ENCODE measurements around the gene DDX49. TPM values are rescaled to one million over a fixed set of nuclear protein-coding genes. Genes with fewer than 3 reads are reported as not detected.

DDX49 gene
- total RNA-seq, 1 experiment from 2014 or later: 120 TPM

DNA sequence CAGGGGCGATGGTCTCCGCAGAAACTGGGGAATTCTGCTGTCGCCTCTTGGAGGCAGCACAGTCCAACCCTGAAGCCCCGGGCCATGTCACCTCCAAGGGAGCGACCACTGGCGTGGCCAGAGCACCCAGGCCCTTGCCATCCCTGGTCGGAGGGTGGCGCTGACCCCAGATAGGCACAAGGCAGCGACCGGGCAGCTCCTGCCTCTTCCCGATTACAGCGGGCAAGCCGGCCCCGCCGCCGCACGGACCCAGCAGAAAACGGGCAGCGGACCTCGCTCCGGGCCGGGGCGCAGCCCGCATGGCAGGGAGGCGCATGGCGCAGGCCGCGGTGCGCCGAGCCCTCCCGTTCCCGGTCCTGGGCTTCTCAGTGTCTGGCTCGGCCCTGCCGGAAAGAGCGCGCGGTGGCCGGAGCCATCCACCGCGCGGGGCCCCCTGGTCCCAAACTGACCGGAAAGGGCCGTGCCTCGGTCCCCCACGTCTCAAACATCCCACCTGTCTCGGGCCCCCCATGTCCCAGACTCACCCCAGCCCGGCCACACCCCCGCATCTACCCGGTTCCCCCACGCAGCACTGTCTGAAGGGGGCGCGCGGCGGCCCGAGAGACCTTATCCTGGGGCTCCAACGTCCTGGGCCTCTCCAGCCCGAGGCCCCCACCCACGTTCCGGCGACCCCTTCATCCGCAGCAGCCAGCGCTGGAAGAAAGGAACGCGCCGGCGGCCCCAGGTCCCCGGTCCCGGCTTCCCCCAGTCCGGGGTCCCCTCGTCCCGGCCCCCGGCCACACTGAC, 24.3 kb upstream of the DDX49 start:
- no peak overlapping the region for H3K9ac ChIP-seq (ENCODE audit: low read length)
- H3K4me1 ChIP-seq (ENCODE audit: insufficient read depth, low read length): no peaks in the 10 kb centered on the region
- peaks cover 14% of the 10 kb centered on the region; the same call in 1 of the 2 replicates for H3K27me3 ChIP-seq (ENCODE audit: low read length)
- H3K27ac ChIP-seq (ENCODE audit: low read length): no peak overlapping the region
- no peaks in the 10 kb centered on the region for H3K9me2 ChIP-seq (replicated peaks; ENCODE audit: low read length)
- intact Hi-C loops (cut with micrococcal nuclease): no loop called here
- H3K4me2 ChIP-seq (ENCODE audit: low read length): peak overlapping the region; percentile 79
- H3K79me2 ChIP-seq (ENCODE audit: low read length): no peaks in the 10 kb centered on the region
- no peaks in the 10 kb centered on the region for H4K20me1 ChIP-seq (ENCODE audit: low read length)
- BruUV-seq (replicated peaks): no TSS peak
- CTCF ChIA-PET: interaction anchor here (0.5 kb wide), 1 partner anchor 212 kb away, joined by 9 read pairs; no protein-coding TSS in a partner anchor
- DNase-seq: peak; percentile 53
- H3K9me3 ChIP-seq (ENCODE audit: low read length): no peaks in the 10 kb centered on the region
- no peak for TF ChIP-seq EZH2 (IDR thresholded peaks at IDR 0.05; ENCODE audit: low read length, unreplicated experiment)
- TF ChIP-seq CTCF (conservative IDR thresholded peaks at IDR 0.05; ENCODE audit: low read depth, low read length): peak; percentile 58
- no peak for TF ChIP-seq EZH2phosphoT487 (IDR thresholded peaks at IDR 0.05; ENCODE audit: borderline replicate concordance, low read length)
- H3K4me3 ChIP-seq (ENCODE audit: low read length): peak overlapping the region; percentile 60
- no peaks in the 10 kb centered on the region for H3F3A ChIP-seq (ENCODE audit: low read length, unreplicated experiment)
- peak overlapping the region; percentile 67 for H2AFZ ChIP-seq (ENCODE audit: low read length)
- H3K36me3 ChIP-seq (ENCODE audit: low read depth, low read length): no peaks in the 10 kb centered on the region
- ATAC-seq: peak; percentile 71
- POLR2A ChIA-PET (ENCODE audit: unreplicated experiment): no interaction called here

DNA sequence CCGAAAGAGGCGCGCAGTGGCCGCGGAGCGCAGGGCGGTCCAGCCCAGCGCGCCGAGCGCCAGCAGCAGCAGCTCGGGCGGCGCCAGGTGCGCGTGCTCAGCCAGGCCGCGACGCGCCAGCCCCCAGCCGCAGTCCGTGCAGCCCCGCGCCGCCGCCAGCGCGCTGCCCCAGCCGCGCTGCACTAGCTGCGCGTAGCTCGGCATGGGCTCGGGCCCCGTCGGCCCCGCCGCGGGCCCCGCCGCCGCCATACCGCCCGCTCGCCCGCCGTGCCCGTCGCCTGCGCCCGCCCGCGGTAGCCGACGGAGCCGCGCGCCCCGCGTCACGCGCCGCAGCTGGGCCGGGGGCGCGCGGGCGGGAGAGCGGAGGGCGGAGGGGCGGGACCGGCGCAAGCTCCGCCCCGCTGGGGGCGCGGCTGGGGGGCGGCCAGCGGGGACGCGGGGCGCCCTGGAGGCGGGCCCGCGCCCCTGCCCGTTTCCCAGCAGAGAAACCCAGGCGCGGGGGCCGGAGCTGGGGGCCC, 23.6 kb upstream of the DDX49 start, which contains the start of gene CERS1:
CERS1 (minus strand) TSS at position 335 of the 518 bp plus-strand sequence; CDS start at position 249, 86 bp downstream.
- H3K36me3 ChIP-seq (ENCODE audit: low read depth, low read length): no peaks in the 10 kb centered on the region; the same call in 1 of the 2 replicates
- DNase-seq: no peak
- H3K4me3 ChIP-seq (ENCODE audit: low read length): peak within 1 kb of the TSS; percentile 60
- ChIA-PET CTCF (interaction anchor here (0.5 kb wide), 1 partner anchor 213 kb away, joined by 9 read pairs; no protein-coding TSS in a partner anchor), POLR2A (ENCODE audit: unreplicated experiment) (no interaction called here)
- ATAC-seq: peak; percentile 14
- BruUV-seq (replicated peaks): no TSS peak
- no peak within 1 kb of the TSS for H3K27ac ChIP-seq (ENCODE audit: low read length)
- no peaks in the 10 kb centered on the region for H3K4me1 ChIP-seq (ENCODE audit: insufficient read depth, low read length)
- H3K9ac ChIP-seq (ENCODE audit: low read length): no peak within 1 kb of the TSS
- peak within 1 kb of the TSS; percentile 67 for H2AFZ ChIP-seq (ENCODE audit: low read length)
- intact Hi-C loops (cut with micrococcal nuclease): no loop called here
- no peaks in the 10 kb centered on the region for H3K9me2 ChIP-seq (replicated peaks; ENCODE audit: low read length)
- no peaks in the 10 kb centered on the region for H3K9me3 ChIP-seq (ENCODE audit: low read length)
- peak within 1 kb of the TSS; percentile 79 for H3K4me2 ChIP-seq (ENCODE audit: low read length)
- TF ChIP-seq CTCF (conservative IDR thresholded peaks at IDR 0.05; ENCODE audit: low read depth, low read length): no peak
- no peak for TF ChIP-seq EZH2phosphoT487 (IDR thresholded peaks at IDR 0.05; ENCODE audit: borderline replicate concordance, low read length)
- TF ChIP-seq EZH2 (IDR thresholded peaks at IDR 0.05; ENCODE audit: low read length, unreplicated experiment): no peak
- H4K20me1 ChIP-seq (ENCODE audit: low read length): no peaks in the 10 kb centered on the region
- H3F3A ChIP-seq (ENCODE audit: low read length, unreplicated experiment): no peaks in the 10 kb centered on the region
- peaks cover 14% of the 10 kb centered on the region; the same call in 1 of the 2 replicates for H3K27me3 ChIP-seq (ENCODE audit: low read length)
- no peaks in the 10 kb centered on the region for H3K79me2 ChIP-seq (ENCODE audit: low read length)
